ENCODE data around the gene FGFBP2.

GRCh38 chr4:16005676-16006075 lies 42.7 kb upstream of the FGFBP2 start:
- TF ChIP-seq CTCF (IDR thresholded peaks at IDR 0.05; ENCODE audit: poor library complexity) (no peak), EZH2phosphoT487 (IDR thresholded peaks at IDR 0.05; ENCODE audit: low read depth, severe bottlenecking, unreplicated experiment) (no peak), EZH2 (IDR thresholded peaks at IDR 0.05; ENCODE audit: borderline replicate concordance) (no peak)

Measured in hepatocyte (in vitro differentiated cells).